HG02840 (cell line): ENCODE results near the gene CTNNBL1.

ENCODE experiments used
- ATAC-seq: cut with Tn5 transposase; IDR thresholded peaks from one replicate; pipeline ENCODE4 v1.9.1; 2021; ENCODE audit warnings: mild to moderate bottlenecking, moderate library complexity, moderate number of reproducible peaks; ENCODE audit not compliant: unreplicated experiment, low FRiP score

Gene CTNNBL1

GRCh38 chr20:37807471-37808232 lies 113.8 kb downstream of the CTNNBL1 start:
- ATAC-seq = no peak

GRCh38 chr20:37808233-37809070 lies 114.6 kb downstream of the CTNNBL1 start:
- ATAC-seq = no peak

- no peak for ATAC-seq
These were observed 116.2 kb downstream of the CTNNBL1 start for GRCh38 chr20:37810027-37810426.

DNA sequence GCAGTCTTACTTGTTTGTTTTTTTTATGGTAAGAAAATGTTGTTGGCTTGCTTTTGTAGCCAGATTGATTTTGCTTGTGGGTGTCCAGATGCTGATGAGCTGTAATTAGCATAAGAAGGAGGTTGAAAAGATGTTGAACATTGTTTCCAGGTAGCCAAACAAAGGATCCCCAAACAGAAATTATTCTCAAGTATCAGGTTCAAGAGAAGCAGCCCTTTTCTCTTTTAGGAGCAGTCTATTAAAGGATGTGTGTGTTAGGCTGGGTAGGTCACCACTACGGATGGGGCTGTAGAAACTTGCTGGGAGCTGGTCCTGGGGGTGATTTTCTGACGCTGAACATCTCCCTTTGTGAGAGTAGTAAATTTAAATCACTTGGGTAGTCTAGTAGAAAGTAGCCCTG lies 122.2 kb downstream of the CTNNBL1 start:
- ATAC-seq = no peak

GRCh38 chr20:37816726-37817125 lies 122.9 kb downstream of the CTNNBL1 start:
- ATAC-seq = no peak

DNA sequence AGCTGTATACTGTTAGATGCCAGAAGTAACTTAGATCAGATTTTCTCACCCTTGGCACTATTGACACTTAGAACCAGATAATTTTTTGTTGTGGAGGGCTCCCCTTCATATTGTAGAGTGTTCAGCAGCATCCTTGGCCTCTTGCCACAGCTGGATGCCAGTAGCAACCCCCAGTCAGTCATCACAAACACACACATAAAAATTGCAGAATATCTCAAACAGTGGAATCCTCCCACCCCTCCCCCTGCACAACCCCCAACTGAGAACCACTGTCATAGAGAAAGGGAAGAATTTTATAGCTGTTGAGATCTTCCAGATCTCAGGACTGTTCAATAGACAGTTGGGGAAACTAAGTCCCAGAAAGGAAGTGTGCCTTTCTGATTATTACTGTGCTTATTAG lies 127.9 kb downstream of the CTNNBL1 start:
- ATAC-seq = no peak

- ATAC-seq = no peak
These were observed 128.3 kb downstream of the CTNNBL1 start for GRCh38 chr20:37822141-37822601.

- ATAC-seq = no peak
These were observed 129.6 kb downstream of the CTNNBL1 start for GRCh38 chr20:37823296-37823980.

DNA sequence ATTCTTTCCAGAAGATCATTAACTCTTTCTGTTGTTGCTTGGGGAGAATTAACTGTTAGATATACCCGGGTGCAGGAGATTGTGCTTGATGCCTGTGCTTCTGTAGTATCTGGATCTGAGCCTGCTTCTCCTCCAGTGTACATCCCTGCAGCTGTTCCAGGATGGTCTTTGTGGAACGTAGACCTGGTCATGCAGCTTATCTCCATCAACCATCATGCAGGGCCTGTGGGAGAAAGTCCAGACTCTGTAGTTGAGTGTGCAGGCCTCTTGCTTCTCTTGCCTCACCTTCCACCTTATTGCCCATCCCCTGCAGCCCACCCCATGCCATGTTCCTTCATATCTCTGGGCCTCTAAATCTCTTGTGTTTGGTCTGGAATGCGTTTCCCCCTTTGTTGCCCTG lies 133.8 kb downstream of the CTNNBL1 start:
- no peak for ATAC-seq

- no peak for ATAC-seq
These were observed 134.9 kb downstream of the CTNNBL1 start for GRCh38 chr20:37828684-37829083.

DNA sequence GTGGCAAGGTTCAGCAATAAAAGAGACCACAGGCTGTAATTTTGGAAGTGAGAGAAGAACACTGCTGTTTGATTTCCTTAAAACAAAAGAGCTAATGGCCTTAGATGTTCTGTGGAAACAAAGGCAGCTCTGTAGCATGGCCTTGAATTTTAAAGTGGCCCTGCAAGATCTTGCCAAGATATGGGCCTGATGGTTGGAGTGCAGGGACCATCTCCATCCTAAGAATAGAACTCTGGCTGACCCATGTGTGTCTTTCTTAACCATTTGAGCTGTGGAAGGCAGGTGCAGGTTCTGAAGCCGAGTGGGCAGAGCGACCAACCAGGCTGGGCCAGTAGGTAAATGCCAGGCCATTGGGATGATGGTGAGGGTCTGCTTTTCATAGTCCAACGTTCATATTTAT lies 135.3 kb downstream of the CTNNBL1 start:
- no peak for ATAC-seq

- no peak for ATAC-seq
These were observed 139.5 kb downstream of the CTNNBL1 start for GRCh38 chr20:37833221-37833896.

- no peak for ATAC-seq
These were observed 143.1 kb downstream of the CTNNBL1 start for GRCh38 chr20:37836926-37837325.

DNA sequence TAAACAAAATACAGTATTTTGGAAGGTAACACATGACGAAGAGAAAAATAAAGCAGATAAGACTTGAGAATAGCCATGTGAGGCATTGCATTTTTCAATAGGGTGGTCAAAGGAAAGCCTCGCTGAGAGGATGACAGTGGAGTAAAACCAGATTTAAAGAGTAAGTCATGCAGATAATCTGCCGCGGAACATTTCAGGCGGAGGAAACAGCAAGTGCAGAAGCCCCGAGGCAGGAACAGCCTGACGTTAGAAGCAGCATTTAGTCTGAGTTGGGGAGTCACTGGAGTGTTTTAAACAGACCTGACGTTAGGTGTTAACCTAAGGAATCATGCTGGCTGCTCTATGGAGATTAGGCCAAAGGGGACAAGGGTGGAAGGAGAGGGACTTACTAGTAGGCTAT lies 144.1 kb downstream of the CTNNBL1 start:
- ATAC-seq = no peak

DNA sequence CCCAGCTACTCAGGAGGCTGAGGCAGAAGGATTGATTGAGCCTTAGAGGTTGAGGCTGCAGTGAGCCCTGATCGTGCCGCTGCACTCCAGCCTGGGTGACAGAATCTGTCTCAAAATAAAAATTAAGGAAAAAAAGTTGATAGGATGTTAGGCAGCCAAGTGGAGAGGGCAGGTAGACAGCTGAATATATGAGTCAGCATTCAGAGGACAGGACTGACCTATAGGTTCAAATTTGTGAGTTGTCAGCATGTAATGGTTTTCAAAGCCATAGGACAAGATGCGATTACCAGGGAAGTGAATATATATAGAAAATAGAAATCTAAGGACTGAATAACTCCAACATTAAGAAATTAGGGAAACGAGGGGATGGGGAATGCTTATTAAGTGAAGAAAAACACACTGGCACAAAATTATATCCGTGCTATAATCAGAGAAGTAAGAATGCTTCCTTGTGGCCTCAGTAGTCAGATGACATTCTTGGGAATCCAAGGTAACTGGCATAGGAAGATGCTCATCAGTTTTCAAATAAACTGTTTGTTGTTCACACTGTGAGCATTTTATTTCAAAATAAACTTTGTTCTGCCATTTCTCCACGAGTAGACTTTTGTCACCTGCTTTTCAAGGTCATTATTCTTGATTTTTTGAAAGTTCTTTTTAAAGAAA lies 145.1 kb downstream of the CTNNBL1 start:
- ATAC-seq = no peak

GRCh38 chr20:37839432-37839827 lies 145.6 kb downstream of the CTNNBL1 start:
- ATAC-seq = no peak

GRCh38 chr20:37839955-37840354 lies 146.1 kb downstream of the CTNNBL1 start:
- no peak for ATAC-seq

DNA sequence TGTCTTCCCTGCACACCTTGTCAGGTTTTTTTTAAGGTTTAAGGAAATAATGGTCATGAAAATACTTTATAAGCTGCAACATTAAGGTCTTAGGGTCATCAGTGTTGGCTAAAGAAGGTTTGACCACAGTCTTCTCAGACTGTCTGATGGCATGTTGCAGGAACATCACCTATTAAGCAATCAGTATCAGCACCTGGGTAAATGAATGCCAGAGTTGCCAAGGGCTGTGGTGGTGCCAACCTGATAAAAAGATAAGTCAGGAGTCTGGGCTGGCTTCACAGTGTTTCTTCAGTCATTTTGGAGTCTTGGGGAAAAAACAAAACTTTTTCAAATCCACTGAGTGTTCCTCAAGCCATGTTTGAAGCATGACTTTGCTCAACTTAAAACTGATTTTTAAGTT lies 147.6 kb downstream of the CTNNBL1 start:
- no peak for ATAC-seq

DNA sequence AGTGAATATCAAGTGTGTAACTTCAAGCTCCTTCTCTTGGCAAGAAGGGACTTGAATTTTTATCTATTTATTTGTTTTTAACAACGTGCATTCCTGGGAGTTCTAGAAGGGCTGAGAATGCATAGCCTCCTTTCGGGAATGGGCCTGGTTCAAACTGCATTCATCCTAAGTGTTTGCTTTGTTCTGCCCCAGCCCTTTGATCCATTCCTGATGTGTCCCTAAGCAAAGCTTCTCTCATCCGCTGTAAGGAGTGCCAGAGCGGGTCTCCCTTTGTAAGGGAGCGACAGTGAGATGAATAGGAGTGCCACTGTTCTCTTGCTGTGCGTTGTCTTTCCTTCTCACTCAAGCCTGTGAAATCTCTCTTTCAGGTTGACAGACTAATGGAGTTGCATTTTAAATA lies 148.1 kb downstream of the CTNNBL1 start:
- ATAC-seq = no peak

GRCh38 chr20:37845241-37845681 lies 151.4 kb downstream of the CTNNBL1 start:
- no peak for ATAC-seq
